A549 (cell line): ENCODE data around the gene PNMA6A.

Experiments
- ESRRA ChIP-seq: fragments of 150-350 bp; IDR thresholded peaks from 2 replicates; pipeline ENCODE4 v1.6.1; 2014; ENCODE audit warnings: mild to moderate bottlenecking, low read length, borderline replicate concordance
- JUNB ChIP-seq: fragments of >200 bp; sonication (Bioruptor Twin); formaldehyde crosslinking; IDR thresholded peaks from 2 replicates; pipeline ENCODE4 v1.6.1; 2016
- MYC ChIP-seq: IDR thresholded peaks from 2 replicates; pipeline ENCODE4 v1.6.1; 2012; ENCODE audit warnings: mild to moderate bottlenecking, inconsistent platforms, low read length, improper control_type of control experiment, borderline replicate concordance
- RAD21 ChIP-seq, 2 experiments: fragments of >200 bp in 1 of 2; sonication (Bioruptor Twin) in 1 of 2; formaldehyde crosslinking in 1 of 2; IDR thresholded peaks in 1 of 2; conservative IDR thresholded peaks in 1 of 2; 2 replicates in 1 of 2; 3 replicates in 1 of 2; pipeline ENCODE4 v1.6.1; 2012 to 2018; ENCODE audit warnings: inconsistent platforms in 1 of 2
- RFX5 ChIP-seq: fragments of 450-650 bp; IDR thresholded peaks from 2 replicates; pipeline ENCODE4 v1.7.1; 2014; ENCODE audit warnings: antibody characterized with exemption, mild to moderate bottlenecking, moderate library complexity
- ZFP36 ChIP-seq: fragments of 450-650 bp; IDR thresholded peaks from 2 replicates; pipeline ENCODE4 v1.6.1; 2014; ENCODE audit warnings: borderline replicate concordance; ENCODE audit not compliant: partially characterized antibody
- ZSCAN20 ChIP-seq: fragments of 250-450 bp; sonication (Bioruptor Pico); IDR thresholded peaks from 2 replicates; pipeline ENCODE4 v1.8.0; 2022; ENCODE audit warnings: mild to moderate bottlenecking, moderate library complexity
- TF ChIP-seq, protein P1 (sequence below): fragments of >200 bp; sonication (Bioruptor Twin); formaldehyde crosslinking; IDR thresholded peaks from 3 replicates; pipeline ENCODE4 v1.5.1; 2016
- TF ChIP-seq, protein P2 (sequence below): IDR thresholded peaks from 2 replicates; pipeline ENCODE4 v1.6.1; 2012; ENCODE audit warnings: low read depth, borderline replicate concordance

DNA sequence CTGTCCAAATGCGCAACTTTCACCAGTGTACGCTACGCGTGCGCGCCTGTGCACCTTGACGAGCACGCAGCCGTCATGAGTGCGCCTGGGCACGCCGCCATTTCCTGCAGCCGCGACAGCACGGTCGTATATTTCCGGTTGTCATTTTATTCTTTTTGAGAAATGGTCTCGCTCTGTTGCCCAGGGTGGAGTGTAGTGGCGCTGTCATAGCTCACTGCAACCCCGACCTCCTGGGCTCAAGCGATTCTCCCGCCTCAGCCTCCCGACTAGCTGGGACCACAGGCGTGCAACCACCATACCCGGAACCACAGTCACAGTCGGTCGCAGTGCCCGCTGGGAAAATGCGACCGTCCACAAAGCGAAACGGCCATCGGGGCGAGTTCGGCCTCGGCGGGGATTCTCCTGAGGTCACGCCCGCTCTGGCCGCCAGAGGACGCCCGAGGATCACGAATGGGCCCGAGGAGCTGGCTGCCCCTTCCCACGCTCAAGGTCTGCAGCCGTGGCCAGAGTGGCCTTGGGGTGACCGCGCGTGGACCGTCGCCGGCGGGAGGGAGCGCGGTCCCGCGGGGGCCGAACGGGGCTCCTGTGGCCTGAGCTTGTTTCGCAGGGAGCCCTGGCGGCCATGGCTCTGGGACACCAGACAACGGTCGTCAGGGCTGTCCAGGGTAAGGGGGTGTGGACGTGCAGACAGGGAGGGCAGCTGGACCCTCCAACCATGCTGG is 39.7 kb upstream of the PNMA6A start:
- TF ChIP-seq, protein P1, sequence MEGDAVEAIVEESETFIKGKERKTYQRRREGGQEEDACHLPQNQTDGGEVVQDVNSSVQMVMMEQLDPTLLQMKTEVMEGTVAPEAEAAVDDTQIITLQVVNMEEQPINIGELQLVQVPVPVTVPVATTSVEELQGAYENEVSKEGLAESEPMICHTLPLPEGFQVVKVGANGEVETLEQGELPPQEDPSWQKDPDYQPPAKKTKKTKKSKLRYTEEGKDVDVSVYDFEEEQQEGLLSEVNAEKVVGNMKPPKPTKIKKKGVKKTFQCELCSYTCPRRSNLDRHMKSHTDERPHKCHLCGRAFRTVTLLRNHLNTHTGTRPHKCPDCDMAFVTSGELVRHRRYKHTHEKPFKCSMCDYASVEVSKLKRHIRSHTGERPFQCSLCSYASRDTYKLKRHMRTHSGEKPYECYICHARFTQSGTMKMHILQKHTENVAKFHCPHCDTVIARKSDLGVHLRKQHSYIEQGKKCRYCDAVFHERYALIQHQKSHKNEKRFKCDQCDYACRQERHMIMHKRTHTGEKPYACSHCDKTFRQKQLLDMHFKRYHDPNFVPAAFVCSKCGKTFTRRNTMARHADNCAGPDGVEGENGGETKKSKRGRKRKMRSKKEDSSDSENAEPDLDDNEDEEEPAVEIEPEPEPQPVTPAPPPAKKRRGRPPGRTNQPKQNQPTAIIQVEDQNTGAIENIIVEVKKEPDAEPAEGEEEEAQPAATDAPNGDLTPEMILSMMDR = peak; percentile 80
- TF ChIP-seq JUNB (no peak), ZSCAN20 (CRISPR knock-in tag) (no peak), ZFP36 (no peak), RFX5 (no peak), ESRRA (no peak), RAD21 (conservative IDR thresholded peaks at IDR 0.05 in 1 of 2, IDR thresholded peaks at IDR 0.05 in 1 of 2) (peak; percentile 88 to 97), MYC (no peak)
- TF ChIP-seq, protein P2, sequence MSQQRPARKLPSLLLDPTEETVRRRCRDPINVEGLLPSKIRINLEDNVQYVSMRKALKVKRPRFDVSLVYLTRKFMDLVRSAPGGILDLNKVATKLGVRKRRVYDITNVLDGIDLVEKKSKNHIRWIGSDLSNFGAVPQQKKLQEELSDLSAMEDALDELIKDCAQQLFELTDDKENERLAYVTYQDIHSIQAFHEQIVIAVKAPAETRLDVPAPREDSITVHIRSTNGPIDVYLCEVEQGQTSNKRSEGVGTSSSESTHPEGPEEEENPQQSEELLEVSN = no peak
